Measurements from ENCODE around the gene CSF3R. TPM values are rescaled to one million over a fixed set of nuclear protein-coding genes. Genes with fewer than 3 reads are reported as not detected.
A peak's percentile ranks its signal among the peaks of the same experiment; 100 is the strongest.
"Not testable (repeated sequence)": the region's sequence is repeated elsewhere in the genome, so short reads cannot be mapped to it uniquely, and the experiment has no call there.

CSF3R gene
- polyA plus RNA-seq, 3 donors = 270 to 1,537 (median 447) TPM

DNA sequence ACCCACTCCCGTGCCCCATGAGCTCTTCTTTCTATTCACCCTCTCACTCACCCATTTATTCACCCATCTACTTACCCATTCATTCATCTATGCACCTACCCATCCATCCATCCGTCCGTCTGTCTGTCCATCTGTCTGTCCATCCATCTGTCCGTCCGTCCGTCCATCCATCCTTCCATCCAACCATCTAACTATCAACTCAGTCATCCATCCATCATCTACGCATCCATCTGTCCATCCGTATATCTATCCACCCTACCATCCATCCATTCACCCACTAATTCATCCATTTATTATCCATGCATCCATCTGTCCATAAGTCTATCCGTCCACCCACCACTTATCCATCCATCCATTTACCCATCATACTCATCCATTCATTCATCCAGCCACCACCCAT, 10.8 kb upstream of the CSF3R start:
- H3K79me2 ChIP-seq (ENCODE audit: insufficient read depth, low read length) = no peaks in the 10 kb centered on the region
- 96% methylated on average over 9 of the region's 9 CpGs for WGBS (ENCODE audit: insufficient coverage)
- intact Hi-C loops (cut with micrococcal nuclease) = no loop called here
- no peak overlapping the region for H3K4me3 ChIP-seq (replicated peaks in 1 of 3; ENCODE audit: low read depth in 2 of 3, low read length in 3 of 3)
- no peaks in the 10 kb centered on the region for H3K36me3 ChIP-seq (replicated peaks in 1 of 2; ENCODE audit: control insufficient read depth in 1 of 2, insufficient read depth in 2 of 2, low read length in 2 of 2)
- Mint-ChIP-seq H3K9me3 (peaks cover 0 to 1% (median 0%) of the 10 kb centered on the region in 7 donors), H3K27ac (no peak overlapping the region), H3K4me1 (peaks cover 18% of the 10 kb centered on the region), H3K27me3 (ENCODE audit: low read depth in 3 of 3) (peaks cover 0 to 6% (median 6%) of the 10 kb centered on the region in 3 donors), H3K4me3 (no peak overlapping the region), H3K36me3 (no peaks in the 10 kb centered on the region)
- no peaks in the 10 kb centered on the region for H3K9me3 ChIP-seq (replicated peaks in 1 of 2; ENCODE audit: control insufficient read depth in 1 of 2, insufficient read depth in 1 of 2, low read length in 2 of 2)
- H3K4me2 ChIP-seq (replicated peaks; ENCODE audit: extremely low read depth, low read length, poor library complexity, severe bottlenecking) = no peak overlapping the region
- H3K4me1 ChIP-seq (ENCODE audit: control insufficient read depth in 1 of 2, insufficient read depth in 2 of 2, low read length in 2 of 2) = peaks cover 7 to 10% of the 10 kb centered on the region in 2 donors
- no peak overlapping the region for H3K27ac ChIP-seq (ENCODE audit: low read depth in 1 of 2, low read length in 2 of 2)
- H3K9ac ChIP-seq (ENCODE audit: insufficient read depth, low read length, poor library complexity, severe bottlenecking) = no peak overlapping the region
- no peaks in the 10 kb centered on the region for H4K20me1 ChIP-seq (ENCODE audit: insufficient read depth, low read length)
- H3K27me3 ChIP-seq (ENCODE audit: control insufficient read depth in 2 of 2, insufficient read depth in 2 of 2, low read length in 2 of 2) = no peaks in the 10 kb centered on the region
- H2AFZ ChIP-seq (ENCODE audit: insufficient read depth, low read depth, low read length, poor library complexity, severe bottlenecking) = no peak overlapping the region
- no peak for DNase-seq
- TF ChIP-seq, protein P1, sequence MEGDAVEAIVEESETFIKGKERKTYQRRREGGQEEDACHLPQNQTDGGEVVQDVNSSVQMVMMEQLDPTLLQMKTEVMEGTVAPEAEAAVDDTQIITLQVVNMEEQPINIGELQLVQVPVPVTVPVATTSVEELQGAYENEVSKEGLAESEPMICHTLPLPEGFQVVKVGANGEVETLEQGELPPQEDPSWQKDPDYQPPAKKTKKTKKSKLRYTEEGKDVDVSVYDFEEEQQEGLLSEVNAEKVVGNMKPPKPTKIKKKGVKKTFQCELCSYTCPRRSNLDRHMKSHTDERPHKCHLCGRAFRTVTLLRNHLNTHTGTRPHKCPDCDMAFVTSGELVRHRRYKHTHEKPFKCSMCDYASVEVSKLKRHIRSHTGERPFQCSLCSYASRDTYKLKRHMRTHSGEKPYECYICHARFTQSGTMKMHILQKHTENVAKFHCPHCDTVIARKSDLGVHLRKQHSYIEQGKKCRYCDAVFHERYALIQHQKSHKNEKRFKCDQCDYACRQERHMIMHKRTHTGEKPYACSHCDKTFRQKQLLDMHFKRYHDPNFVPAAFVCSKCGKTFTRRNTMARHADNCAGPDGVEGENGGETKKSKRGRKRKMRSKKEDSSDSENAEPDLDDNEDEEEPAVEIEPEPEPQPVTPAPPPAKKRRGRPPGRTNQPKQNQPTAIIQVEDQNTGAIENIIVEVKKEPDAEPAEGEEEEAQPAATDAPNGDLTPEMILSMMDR (IDR thresholded peaks at IDR 0.05) = no peak

DNA sequence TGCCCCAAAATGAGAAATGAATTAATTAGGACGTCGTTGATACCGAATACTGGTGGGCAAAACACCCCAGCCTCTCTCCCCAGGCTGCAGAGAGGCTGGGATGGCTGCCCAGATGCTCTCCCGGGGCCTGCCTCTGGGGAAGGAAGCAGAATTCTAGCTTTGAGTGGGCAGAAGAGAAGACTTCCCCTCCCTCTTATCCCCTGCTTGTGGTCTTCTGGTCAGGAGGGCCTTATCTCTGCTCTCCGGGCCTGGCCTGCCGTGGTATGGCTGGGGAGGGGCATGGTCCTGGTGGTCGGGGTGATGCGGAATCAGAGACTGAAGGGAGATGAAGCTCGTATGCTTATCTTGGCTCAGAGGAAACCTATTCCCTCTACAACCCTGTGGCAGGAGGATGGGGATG, 9.8 kb upstream of the CSF3R start:
- Histone ChIP-seq H3K27me3 (ENCODE audit: control insufficient read depth in 2 of 2, insufficient read depth in 2 of 2, low read length in 2 of 2) (no peaks in the 10 kb centered on the region), H3K27ac (ENCODE audit: low read depth in 1 of 2, low read length in 2 of 2) (no peak overlapping the region), H3K9me3 (replicated peaks in 1 of 2; ENCODE audit: control insufficient read depth in 1 of 2, insufficient read depth in 1 of 2, low read length in 2 of 2) (no peaks in the 10 kb centered on the region), H2AFZ (ENCODE audit: insufficient read depth, low read depth, low read length, poor library complexity, severe bottlenecking) (peak overlapping the region; percentile 59), H3K4me1 (ENCODE audit: control insufficient read depth in 1 of 2, insufficient read depth in 2 of 2, low read length in 2 of 2) (peaks cover 18 to 21% of the 10 kb centered on the region in 2 donors), H3K4me3 (replicated peaks in 1 of 3; ENCODE audit: low read depth in 2 of 3, low read length in 3 of 3) (no peak overlapping the region), H3K9ac (ENCODE audit: insufficient read depth, low read length, poor library complexity, severe bottlenecking) (peak overlapping the region; percentile 21), H3K36me3 (replicated peaks in 1 of 2; ENCODE audit: control insufficient read depth in 1 of 2, insufficient read depth in 2 of 2, low read length in 2 of 2) (no peaks in the 10 kb centered on the region), H3K79me2 (ENCODE audit: insufficient read depth, low read length) (no peaks in the 10 kb centered on the region), H3K4me2 (replicated peaks; ENCODE audit: extremely low read depth, low read length, poor library complexity, severe bottlenecking) (no peak overlapping the region), H4K20me1 (ENCODE audit: insufficient read depth, low read length) (no peaks in the 10 kb centered on the region)
- Mint-ChIP-seq H3K36me3 (peaks cover 0 to 3% of the 10 kb centered on the region in 2 donors), H3K4me1 (peaks cover 28% of the 10 kb centered on the region), H3K27ac (no peak overlapping the region), H3K27me3 (ENCODE audit: low read depth in 3 of 3) (peaks cover 0 to 8% (median 6%) of the 10 kb centered on the region in 3 donors), H3K9me3 (peaks cover 0 to 3% (median 0%) of the 10 kb centered on the region in 7 donors), H3K4me3 (no peak overlapping the region)
- intact Hi-C loops (cut with micrococcal nuclease) = no loop called here
- WGBS (ENCODE audit: insufficient coverage) = no CpG with 5 or more reads among the region's 9 CpGs
- TF ChIP-seq, protein P1 (IDR thresholded peaks at IDR 0.05) = no peak
- no peak for DNase-seq

DNA sequence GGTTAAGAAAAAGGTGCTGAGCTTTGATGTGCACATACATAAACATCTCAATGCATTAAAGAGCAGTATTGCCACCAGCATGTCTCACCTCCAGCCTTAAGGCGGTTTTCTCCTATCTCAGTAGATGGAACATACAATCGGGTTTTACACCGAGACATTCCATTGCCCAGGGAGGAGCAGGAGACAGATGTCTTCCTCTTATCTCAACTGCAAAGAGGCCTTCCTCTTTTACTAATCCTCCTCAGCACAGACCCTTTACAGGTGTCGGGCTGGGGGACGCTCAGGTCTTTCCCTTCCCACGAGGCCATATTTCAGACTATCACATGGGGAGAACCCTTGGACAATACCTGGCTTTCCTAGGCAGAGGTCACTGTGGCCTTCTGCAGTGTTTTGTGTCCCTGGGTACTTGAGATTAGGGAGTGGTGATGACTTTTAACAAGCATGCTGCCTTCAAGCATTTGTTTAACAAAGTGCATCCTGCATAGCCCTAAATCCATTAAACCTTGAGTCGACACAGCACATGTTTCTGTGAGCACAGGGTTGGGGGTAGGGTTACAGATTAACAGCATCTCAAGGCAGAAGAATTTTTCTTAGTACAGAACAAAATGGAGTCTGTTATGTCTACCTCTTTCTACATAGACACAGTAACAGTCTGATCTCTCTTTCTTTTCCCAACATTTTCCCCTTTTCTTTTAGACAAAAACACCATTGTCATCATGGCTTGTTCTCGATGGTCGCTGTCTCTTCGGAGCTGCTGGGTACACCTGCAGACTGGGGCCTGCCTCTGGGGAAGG, 6.7 kb upstream of the CSF3R start:
- H3K27me3 Mint-ChIP-seq (ENCODE audit: low read depth in 3 of 3); H4K20me1 ChIP-seq (ENCODE audit: insufficient read depth, low read length); H3K36me3 Mint-ChIP-seq: not testable (repeated sequence)

More for the DNA sequence above, 6.7 kb upstream of the CSF3R start:
- intact Hi-C loops (cut with micrococcal nuclease); H3K79me2 ChIP-seq (ENCODE audit: insufficient read depth, low read length); H3K36me3 ChIP-seq (replicated peaks in 1 of 2; ENCODE audit: control insufficient read depth in 1 of 2, insufficient read depth in 2 of 2, low read length in 2 of 2); H3K27me3 ChIP-seq (ENCODE audit: control insufficient read depth in 2 of 2, insufficient read depth in 2 of 2, low read length in 2 of 2); H3K9ac ChIP-seq (ENCODE audit: insufficient read depth, low read length, poor library complexity, severe bottlenecking); H3K27ac ChIP-seq (ENCODE audit: low read depth in 1 of 2, low read length in 2 of 2); H3K4me2 ChIP-seq (replicated peaks; ENCODE audit: extremely low read depth, low read length, poor library complexity, severe bottlenecking); H3K9me3 Mint-ChIP-seq; H3K4me3 Mint-ChIP-seq; H2AFZ ChIP-seq (ENCODE audit: insufficient read depth, low read depth, low read length, poor library complexity, severe bottlenecking); H3K4me3 ChIP-seq (replicated peaks in 1 of 3; ENCODE audit: low read depth in 2 of 3, low read length in 3 of 3); DNase-seq; H3K9me3 ChIP-seq (replicated peaks in 1 of 2; ENCODE audit: control insufficient read depth in 1 of 2, insufficient read depth in 1 of 2, low read length in 2 of 2): not testable (repeated sequence)
- H3K4me1 ChIP-seq (ENCODE audit: control insufficient read depth in 1 of 2, insufficient read depth in 2 of 2, low read length in 2 of 2) = peaks cover 48 to 51% of the 10 kb centered on the region in 2 donors
- 0% methylated on average over 2 of the region's 10 CpGs for WGBS (ENCODE audit: insufficient coverage)
- Mint-ChIP-seq H3K4me1 (peaks cover 58% of the 10 kb centered on the region), H3K27ac (peak overlapping the region in 5 of 7 donors; percentile 8 to 98 (median 53))
